Stimulated activated CD8-positive, alpha-beta memory T cell treated with anti-CD3 and anti-CD28 coated beads, Interleukin-7, amount 100 ng/mL, for 4 hours (primary cell): ENCODE measurements around the gene SULT1A1.

Experiments used
- DNase-seq, 2 donors: peaks; one replicate each; pipeline ENCODE4 v3.0.0-alpha.2; 2020; ENCODE audit warnings: low read depth in 2 of 2

Gene SULT1A1

DNA sequence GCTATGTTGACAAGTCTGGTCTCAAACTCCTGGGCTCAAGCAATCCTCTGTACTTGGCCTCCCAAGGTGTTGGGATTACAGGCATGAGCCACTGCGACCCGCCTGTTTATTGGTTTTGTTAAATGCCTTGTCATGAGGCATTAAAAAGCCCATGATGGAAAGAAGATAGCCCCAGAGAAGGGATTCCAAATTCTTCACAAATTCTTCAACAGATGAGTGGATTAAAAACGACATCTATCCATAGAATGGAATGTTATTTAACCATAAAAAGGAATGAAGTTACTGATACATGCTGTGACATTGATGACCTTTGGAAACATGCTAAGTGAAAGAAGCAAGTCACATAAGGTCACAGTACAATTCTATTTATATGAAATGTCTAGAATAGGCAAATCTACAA lies 51.4 kb downstream of the SULT1A1 start:
- DNase-seq = no peak

DNA sequence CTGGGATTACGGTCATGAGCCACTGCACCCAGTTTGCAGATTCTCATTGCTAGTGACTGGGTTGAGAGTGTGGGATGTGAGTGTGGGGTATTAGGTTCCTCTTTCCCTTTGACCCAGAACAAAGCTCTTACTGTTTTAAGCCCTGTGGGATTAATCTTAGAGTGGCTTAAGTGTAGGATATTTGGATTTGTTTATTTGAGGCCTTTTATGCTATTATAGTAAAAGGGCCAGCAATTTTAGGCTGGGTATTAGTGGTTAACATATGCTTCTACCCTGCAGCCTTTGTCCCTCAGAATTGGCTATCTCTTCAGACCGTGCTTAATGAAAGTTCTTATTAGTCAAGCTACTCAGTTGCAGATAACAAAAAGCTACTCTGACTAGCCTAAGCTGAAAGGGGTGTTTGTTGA lies 52.9 kb downstream of the SULT1A1 start:
- no peak for DNase-seq

DNA sequence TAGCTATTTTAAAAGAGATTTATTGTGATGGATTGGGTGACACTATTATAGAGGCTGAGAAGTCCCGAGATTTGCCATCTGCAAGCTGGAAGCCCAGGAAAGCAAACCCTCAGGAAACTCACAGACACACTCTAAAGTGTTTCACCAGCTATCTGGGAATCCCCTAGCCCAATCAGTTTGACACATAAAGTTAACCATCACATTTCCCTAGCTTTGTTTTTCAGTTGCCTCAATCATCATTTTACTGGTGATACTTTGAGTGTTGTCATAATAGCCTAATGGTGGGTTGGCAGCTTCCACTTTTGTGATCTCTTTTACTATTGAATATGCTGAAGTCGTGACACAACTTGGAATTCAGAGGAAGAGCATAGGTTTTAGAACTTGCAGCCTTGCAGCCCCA lies 54.3 kb downstream of the SULT1A1 start:
- no peak for DNase-seq
